HG02763 (cell line): ENCODE data around the gene ZNF664.
A peak's percentile ranks its signal among the peaks of the same experiment; 100 is the strongest.

Source experiments
- ATAC-seq: cut with Tn5 transposase; IDR thresholded peaks from one replicate; pipeline ENCODE4 v1.9.1; 2021; ENCODE audit warnings: mild to moderate bottlenecking, moderate library complexity; ENCODE audit not compliant: unreplicated experiment

Gene ZNF664

GRCh38 chr12:123957196-123957595 lies 15.8 kb upstream of the ZNF664 start:
- ATAC-seq = no peak

DNA sequence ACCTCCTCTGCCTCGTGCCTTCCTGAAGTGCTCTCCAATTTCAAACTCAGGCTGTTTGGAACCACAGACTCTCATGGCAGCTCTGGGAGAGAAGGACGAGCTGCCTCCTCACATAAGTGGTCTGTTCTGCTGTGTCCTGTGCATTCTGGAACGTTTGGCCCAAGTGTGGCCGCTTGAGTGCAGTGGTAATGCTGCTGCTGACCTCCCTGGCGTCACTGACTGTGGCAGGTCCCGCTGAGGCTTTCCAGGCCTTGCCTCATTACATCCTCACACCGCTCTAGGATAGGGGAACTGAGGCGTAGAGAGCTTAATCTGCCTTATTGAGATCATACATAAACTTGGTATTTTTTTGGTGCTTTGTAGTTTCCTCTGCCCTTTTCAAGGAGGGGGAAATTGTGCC lies 14.6 kb upstream of the ZNF664 start:
- ATAC-seq = no peak

DNA sequence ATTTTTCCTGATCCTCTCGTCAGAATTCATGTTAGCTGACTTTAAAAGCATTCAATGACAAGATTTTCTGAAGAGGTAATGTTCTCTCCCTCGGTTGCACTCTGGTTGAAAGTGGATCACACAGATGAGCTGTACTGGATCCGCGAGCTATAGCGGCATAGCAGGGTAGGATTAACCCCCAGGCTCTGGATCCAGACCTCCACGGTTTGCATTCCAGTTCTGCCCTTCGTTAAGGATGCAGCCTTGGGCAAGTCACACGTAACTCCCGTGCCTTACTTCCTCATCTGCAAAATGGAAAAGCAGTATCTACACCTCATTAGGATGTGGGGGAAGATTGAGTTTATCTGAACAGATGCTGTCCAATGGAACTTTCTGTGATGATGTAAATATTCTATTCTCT lies 14.1 kb upstream of the ZNF664 start:
- ATAC-seq = no peak

DNA sequence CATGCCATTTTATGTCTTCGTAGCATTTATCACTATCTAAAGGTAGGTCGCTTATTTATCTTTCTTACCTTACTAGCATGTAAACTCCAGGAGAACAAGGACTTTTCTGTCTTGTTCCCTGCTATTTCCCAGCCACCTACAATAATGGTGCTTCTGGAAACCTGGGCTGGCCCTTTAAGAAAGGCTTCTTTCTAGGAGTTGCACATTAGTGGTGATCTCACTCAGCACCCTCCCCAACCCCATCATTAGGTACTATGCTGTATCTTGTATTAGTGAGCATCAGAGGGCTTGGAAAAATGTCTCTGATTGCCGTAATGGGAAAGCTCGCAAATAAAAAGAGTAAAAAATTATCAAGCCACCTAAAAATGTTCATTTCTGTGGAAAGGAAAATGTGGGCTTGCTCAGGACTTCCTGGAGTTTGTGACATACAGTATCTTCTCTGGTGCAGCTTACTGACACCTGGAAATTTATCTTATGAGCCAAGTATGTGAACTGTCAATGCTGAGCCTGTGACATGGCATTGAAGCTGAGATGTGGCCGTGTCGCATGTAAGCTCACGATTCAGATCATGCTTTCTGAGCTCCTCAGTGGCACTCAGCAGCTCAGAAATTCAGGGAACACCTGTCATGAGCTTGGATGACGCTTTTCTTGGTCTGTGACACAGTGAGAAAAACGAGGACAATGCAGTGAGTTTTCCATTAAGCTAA lies 12.8 kb upstream of the ZNF664 start:
- no peak for ATAC-seq

- no peak for ATAC-seq
Measured at GRCh38 chr12:123960856-123961255, 12.2 kb upstream of the ZNF664 start.

DNA sequence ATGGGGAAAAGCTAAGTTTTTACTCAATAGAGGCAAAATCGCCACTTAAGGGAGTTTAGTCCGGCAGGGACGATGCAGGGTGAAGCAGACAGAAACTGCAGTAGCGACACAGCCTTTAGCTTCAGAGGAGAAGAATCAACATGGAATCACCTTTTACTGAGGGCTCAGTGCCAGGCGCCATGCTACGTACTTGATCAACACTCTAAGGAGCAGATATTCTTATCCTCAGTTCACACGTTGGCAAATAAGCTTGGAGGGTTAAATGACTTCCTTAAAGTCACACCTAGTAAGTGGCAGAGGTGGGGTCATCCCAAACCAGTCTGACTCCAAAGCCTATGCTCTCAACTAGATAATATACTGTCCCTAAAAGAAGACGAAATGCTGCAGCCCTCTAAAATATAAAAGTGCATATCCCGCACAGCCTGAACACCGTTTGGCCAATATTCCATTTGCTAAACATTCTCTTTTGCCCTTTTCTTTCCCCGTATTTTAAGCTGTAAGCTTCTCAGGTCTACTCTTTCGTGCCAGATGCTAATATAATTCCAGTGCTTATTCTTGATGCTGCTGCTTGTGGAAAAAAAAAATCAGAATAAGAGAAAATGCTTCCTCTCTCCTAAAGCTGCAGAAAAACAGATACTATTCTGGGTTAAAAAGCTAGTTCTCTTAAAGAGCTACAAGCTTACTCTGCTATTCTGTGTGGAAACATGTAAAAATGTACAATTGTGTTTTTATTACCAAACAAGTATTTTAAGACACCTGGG lies 11.2 kb upstream of the ZNF664 start:
- no peak for ATAC-seq

- no peak for ATAC-seq
Measured at GRCh38 chr12:123962513-123962912, 10.5 kb upstream of the ZNF664 start.

GRCh38 chr12:123963821-123964220 lies 9.2 kb upstream of the ZNF664 start:
- no peak for ATAC-seq

DNA sequence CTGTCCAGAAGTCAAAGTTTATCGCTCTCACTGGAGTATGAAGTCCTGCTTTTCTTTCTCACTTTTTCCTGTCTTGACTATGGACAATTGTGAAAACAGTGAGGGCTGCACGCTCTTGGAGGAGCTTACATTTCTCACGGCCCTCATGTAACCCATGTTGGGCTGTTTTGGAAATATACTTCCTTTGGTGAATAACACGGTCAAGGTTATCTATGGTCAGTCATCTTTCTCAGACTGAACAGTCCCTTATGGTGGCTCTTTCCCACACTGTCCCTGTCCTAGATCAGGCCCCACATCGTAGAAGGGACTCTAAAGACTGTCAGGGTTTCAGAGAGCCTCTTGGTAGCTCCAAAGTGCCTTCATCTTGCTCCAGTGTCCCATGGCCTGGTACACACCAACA lies 7.6 kb upstream of the ZNF664 start:
- no peak for ATAC-seq

DNA sequence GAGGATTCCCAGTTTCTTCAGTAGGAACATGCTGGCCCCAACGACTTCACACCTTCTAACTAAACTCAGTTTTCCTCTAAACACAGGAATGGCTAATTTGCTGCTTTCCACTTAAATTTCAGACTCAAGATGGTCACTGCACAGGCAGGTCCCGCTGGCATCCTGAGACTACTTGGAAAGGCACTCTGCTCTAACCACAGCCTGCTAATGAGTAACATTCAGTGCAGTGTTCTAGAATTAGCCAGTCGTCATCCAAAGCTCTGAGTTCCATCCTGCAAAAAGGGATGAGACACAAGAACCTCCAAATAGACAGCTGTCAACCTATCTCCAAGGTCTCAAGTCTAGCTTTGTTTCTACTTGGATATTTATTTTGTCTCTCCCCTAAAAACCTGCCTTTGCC lies 6.4 kb upstream of the ZNF664 start:
- ATAC-seq = no peak

GRCh38 chr12:123967121-123967586 lies 5.9 kb upstream of the ZNF664 start:
- ATAC-seq = no peak

DNA sequence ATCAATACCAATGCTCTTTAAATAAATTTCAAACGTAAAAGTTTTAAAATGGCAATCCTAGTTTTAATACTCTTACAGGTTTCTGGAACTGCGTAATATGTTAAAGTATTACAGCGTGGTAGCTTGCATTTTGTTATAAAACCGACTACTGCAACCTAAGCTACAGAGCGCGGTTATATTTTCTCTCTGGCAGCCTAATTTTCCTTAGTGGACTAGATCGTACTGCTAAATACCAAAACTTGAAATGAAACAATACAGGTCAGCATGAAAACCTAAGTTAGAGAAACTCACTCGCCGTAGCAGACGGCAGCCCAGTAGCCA lies 1.6 kb upstream of the ZNF664 start:
- ATAC-seq = no peak

DNA sequence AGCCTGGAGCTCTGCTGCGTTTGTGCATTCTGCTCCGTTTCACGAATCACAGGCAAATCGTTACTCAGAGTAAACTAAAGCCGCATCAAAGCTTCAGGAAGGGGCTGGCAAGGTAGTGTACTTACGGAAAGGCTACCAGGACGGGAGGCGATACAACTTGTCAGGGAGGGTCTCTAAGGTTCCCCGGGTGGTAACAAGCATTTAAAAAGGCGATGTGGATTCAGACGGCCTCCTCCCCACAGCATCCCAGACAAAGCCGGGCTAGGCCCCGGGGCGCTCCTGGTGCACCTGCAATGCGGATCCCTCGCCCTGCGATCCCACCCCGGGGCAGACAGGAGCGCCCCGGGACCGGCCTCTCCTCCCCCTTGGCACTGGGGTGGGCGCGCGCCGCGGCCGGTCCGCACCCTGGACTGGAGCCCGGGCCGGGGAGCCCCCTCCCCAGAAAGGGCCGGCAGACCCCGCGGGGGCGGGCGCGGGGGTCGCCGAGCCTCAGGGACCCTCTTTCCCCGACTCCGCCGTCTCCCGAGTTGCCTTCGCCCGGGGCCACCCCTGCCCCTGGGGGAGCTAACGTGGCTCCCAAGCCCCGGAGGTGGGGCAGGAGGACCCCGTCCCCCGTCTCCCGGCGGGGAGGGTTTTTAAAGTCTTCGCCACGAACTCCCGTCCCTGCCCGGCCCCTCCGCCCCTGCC lies 1.1 kb upstream of the ZNF664 start:
- ATAC-seq = peak; percentile 3

GRCh38 chr12:123973552-123974341 lies 732 bp downstream of the ZNF664 start:
- ATAC-seq = no peak

- no peak for ATAC-seq
Measured at GRCh38 chr12:123976227-123976826, 3.3 kb downstream of the ZNF664 start.

DNA sequence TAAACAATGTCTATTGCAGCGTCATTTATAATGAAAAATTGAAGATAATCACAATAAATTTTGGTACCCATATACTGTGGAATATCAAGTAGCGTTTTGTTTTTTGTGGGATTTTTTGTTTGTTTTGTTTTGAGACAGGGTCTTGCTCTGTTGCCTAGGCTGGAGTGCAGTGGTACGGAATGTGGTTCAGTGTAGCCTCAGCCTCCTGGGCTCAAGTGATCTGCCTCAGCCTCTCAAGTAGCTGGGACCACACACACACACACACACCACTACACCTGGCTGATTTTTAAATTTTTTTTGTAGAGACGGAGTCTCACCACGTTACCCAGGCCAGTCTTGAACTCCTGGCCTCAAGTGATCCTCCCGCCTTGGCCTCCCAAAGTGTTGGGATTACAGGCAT lies 6.6 kb downstream of the ZNF664 start:
- ATAC-seq = no peak

DNA sequence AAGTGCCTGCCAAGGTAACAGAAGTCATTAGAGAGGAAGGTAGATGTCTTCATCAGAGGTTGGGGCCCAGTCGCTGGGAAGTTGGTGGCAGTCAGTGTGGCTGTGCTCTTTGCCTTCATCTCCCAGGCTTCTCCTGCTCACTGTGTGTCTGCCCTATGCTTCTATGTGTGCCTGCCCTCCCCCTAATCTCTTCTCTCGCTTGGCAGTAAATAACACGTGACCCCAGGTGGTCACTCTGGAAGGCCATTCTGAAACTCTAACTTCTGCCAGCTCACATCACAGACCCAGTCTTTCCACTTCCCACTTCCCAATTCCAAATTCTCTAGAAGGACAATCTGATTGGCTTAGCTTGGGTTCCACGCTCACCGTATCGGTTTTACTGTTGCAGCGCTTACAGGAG lies 9.3 kb downstream of the ZNF664 start:
- ATAC-seq = no peak

DNA sequence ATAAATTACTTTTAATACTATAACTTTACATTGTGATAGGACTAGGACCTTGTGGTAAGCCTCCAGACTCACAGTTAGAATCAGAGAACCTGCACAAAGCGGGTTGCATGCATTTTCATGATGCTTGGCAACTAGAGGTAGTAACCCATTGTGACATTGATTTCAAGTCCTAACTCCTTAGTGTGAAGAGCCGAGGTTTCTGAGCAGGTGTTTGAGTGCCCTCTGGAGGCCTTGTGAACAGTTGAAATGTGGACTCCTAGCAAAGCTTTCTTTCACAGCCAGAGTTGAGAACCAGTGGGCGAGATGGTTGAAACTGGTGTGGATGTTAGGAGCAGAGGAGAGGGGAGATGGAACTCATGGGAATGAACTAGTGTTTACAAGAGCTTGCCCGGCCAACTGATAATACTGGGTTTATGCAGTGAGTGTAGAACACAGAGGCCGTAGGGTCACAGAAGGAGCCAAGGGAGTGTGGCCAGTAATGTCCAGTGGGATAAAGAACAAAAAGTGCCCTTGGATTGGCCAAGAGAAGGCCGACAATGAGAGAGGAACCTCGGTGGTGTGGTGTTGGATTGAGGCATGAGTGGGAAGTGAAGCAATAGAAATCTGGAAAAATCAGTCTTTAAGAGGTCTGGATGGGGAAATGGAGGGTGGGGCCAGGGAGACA lies 10.9 kb downstream of the ZNF664 start:
- no peak for ATAC-seq

GRCh38 chr12:123984903-123985302 lies 11.9 kb downstream of the ZNF664 start:
- ATAC-seq = no peak

GRCh38 chr12:123986374-123986965 lies 13.5 kb downstream of the ZNF664 start:
- ATAC-seq = no peak
